Stimulated activated CD4-positive, alpha-beta T cell treated with anti-CD3 and anti-CD28 coated beads, Interleukin-4, amount 100 ng/mL, for 24 hours (primary cell): ENCODE data around the gene CA4.
"Not testable (repeated sequence)": the region's sequence is repeated elsewhere in the genome, so short reads cannot be mapped to it uniquely, and the experiment has no call there.

Experiments
- DNase-seq: peaks from one replicate; pipeline ENCODE4 v3.0.0-alpha.2; 2020

The CA4 gene

GRCh38 chr17:60156746-60157145 is 7.0 kb downstream of the CA4 start:
- DNase-seq = no peak

GRCh38 chr17:60157487-60158040 is 7.8 kb downstream of the CA4 start:
- no peak for DNase-seq

- no peak for DNase-seq
Observed at GRCh38 chr17:60158751-60159478, 9.1 kb downstream of the CA4 start.

GRCh38 chr17:60159479-60159866 is 9.7 kb downstream of the CA4 start:
- DNase-seq = no peak

GRCh38 chr17:60160829-60161501 is 11.2 kb downstream of the CA4 start:
- DNase-seq = no peak

- no peak for DNase-seq
Observed at GRCh38 chr17:60161598-60162330, 12.0 kb downstream of the CA4 start.

- DNase-seq = no peak
Observed at GRCh38 chr17:60163108-60163784, 13.5 kb downstream of the CA4 start.

- DNase-seq = no peak
Observed at GRCh38 chr17:60164164-60164563, 14.4 kb downstream of the CA4 start.

- no peak for DNase-seq
Observed at GRCh38 chr17:60164697-60165096, 14.9 kb downstream of the CA4 start.

GRCh38 chr17:60165223-60165622 is 15.4 kb downstream of the CA4 start:
- no peak for DNase-seq

GRCh38 chr17:60165971-60166370 is 16.2 kb downstream of the CA4 start:
- peak; percentile 28 for DNase-seq

- DNase-seq = no peak
Observed at GRCh38 chr17:60167065-60167741, 17.4 kb downstream of the CA4 start.

GRCh38 chr17:60168654-60169053 is 18.9 kb downstream of the CA4 start:
- DNase-seq = no peak

GRCh38 chr17:60169921-60170817 is 20.4 kb downstream of the CA4 start:
- no peak for DNase-seq

GRCh38 chr17:60170835-60171752 is 21.3 kb downstream of the CA4 start:
- DNase-seq = no peak

- DNase-seq = no peak
Observed at GRCh38 chr17:60171753-60172079, 21.9 kb downstream of the CA4 start.

GRCh38 chr17:60173304-60173819 is 23.6 kb downstream of the CA4 start:
- no peak for DNase-seq

GRCh38 chr17:60174035-60174434 is 24.3 kb downstream of the CA4 start:
- DNase-seq = no peak

- DNase-seq = not testable (repeated sequence)
Observed at GRCh38 chr17:60174767-60175166, 25.0 kb downstream of the CA4 start.

- not testable (repeated sequence) for DNase-seq
Observed at GRCh38 chr17:60176763-60177162, 27.0 kb downstream of the CA4 start.
